AG10803 (cell line): ENCODE data around the gene ZSCAN20.

Experiments used
- DNase-seq: peaks from one replicate; pipeline ENCODE4 v3.0.0; 2010; ENCODE audit warnings: low read depth
- H3K4me3 ChIP-seq: 2 replicates; pipeline ENCODE4 v1.5.1; 2011; ENCODE audit warnings: mild to moderate bottlenecking, low read length, control low read depth
- CTCF ChIP-seq: conservative IDR thresholded peaks from 2 replicates; pipeline ENCODE4 v1.5.1; 2011; ENCODE audit warnings: mild to moderate bottlenecking, low read length, control low read depth, inconsistent platforms

Gene ZSCAN20

GRCh38 chr1:33468011-33468410 lies 4.4 kb upstream of the ZSCAN20 start:
- DNase-seq: no peak
- no peak overlapping the region for H3K4me3 ChIP-seq

GRCh38 chr1:33468531-33468930 lies 3.9 kb upstream of the ZSCAN20 start:
- no peak for TF ChIP-seq CTCF
- no peak overlapping the region for H3K4me3 ChIP-seq
- no peak for DNase-seq

More at GRCh38 chr1:33468011-33468410, 4.4 kb upstream of the ZSCAN20 start:
- no peak for TF ChIP-seq CTCF

- no peak for DNase-seq
- TF ChIP-seq CTCF: no peak
- no peak overlapping the region for H3K4me3 ChIP-seq
Observed at GRCh38 chr1:33468967-33469366, 3.5 kb upstream of the ZSCAN20 start.

- no peak for DNase-seq
- no peak overlapping the region for H3K4me3 ChIP-seq
- no peak for TF ChIP-seq CTCF
Observed at GRCh38 chr1:33469691-33470090, 2.8 kb upstream of the ZSCAN20 start.

GRCh38 chr1:33470495-33471012 lies 1.9 kb upstream of the ZSCAN20 start:
- DNase-seq: peak; percentile 83
- peak; percentile 83 for TF ChIP-seq CTCF
- no peak overlapping the region for H3K4me3 ChIP-seq

GRCh38 chr1:33471416-33471815 lies 1.0 kb upstream of the ZSCAN20 start:
- H3K4me3 ChIP-seq: no peak overlapping the region
- no peak for TF ChIP-seq CTCF
- no peak for DNase-seq

GRCh38 chr1:33473900-33474299 lies 1.5 kb downstream of the ZSCAN20 start:
- DNase-seq: peak; percentile 41
- H3K4me3 ChIP-seq: no peak overlapping the region

More at GRCh38 chr1:33473900-33474299, 1.5 kb downstream of the ZSCAN20 start:
- no peak for TF ChIP-seq CTCF
